ENCODE results near the gene PHC3.

The PHC3 gene

DNA sequence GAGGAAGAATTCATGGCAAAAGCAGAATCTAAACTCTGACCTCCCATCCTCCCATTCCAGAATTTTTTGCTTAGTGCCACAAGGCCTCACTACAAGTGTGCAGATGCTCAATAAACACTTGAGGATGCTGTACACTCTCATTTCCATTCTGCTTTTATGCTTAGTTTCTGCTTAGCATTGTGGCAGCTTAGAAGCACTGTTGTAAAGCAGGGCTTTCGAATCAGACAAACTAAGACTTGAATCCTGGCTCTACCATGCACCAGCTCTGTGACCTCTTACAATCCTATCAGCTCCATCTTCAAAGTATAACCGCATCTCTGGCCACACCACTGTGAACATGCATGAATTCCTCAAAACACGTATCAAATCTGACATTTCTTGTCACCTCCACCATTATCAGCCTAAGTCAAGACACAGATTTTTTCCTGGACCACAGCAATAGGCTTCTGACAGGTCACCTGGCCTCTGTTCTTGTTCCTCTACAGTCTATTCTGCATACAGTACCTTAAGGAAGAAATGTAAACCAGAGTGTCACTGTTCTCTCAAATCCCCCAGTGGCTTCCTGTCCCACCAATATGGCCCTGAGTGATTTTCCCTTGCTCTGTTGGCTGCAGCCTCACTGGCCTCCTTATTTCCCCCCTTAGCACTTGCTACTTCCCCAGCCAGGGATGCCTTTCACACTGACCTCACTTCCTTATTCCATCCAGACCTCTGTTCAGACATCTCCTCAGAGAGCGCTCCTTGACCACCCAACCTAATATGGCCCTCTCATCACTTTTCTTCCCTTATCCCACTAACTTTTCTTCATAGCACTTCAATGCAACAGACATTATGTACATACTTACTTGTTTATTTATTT is 8.1 kb upstream of the PHC3 start:
- DNase-seq, result no peak

DNA sequence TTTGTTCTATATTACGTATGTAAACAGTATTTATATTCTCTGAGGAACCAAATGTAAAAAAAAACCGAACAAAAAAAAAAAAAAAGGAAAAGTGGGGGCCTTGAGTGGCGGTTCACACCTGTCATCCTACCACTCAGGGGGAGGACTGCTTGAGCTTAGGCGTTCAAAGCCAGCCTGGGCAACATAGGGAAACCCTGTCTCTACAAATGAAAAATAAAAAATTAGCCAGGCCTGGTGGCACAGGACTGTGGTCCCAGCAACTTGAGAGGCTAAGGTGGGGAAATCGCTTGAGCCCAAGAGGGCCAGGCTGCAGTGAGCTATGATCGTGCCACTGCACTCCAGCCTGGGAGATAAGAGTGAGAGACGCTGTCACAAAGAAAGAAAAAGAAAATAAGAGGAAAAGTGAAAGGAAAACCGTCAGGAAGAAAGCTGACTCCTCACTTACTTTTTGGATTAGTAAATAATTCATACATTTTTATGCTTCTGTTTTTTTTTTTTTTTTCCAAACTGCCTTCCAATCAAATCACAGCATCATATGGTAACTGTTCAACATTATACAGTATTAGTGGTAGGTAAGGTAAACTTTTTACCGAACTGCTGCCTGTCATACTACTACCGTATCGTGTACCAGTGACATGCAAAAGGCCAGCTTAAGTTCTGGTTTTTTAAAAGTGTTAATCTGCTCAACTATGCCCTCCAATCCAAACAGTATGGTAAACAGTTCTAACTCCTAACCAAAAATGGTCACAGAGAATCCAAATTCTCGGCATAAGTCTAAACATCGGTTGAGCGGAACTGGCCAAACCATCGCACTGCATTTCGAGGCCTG is 1.2 kb downstream of the PHC3 start:
- no peak for DNase-seq

DNA sequence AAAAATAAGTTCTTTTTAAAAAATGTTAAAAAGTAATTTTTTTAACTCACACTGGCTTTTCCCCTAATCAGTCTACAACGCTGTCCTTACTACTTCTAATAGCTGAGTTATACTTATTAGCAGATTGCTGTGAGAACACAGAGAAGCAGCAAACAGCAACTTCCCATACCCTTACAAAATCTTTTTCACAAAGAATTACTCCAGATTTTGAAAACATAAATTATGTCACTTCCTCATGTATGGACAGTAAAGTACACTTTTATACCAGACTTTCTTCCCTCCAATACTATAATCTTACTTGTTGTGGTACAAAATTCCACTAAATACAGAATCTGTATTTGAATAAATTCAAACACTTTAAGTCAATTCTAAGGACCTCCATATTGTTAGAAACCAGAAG is 2.1 kb downstream of the PHC3 start:
- DNase-seq, result no peak

DNA sequence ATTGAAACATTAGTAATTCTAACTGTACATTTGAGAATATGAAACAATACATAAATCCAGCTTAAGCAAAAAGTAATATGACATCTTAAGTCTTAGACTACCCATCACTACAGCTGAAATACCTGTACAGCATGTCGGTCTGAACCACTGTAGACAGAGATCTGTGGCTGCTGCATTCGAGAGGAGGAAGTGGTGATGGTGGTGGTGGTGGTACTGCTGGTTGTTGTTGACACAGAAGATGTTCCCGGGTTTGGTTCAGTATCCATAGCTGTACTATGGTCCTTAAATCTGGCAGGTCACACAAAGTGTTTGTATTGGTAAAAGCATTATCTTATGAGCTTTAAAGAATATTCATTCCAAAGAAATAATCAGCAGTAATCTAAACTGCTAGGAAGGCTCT is 2.9 kb downstream of the PHC3 start:
- peak; percentile 30 to 34 for DNase-seq

DNA sequence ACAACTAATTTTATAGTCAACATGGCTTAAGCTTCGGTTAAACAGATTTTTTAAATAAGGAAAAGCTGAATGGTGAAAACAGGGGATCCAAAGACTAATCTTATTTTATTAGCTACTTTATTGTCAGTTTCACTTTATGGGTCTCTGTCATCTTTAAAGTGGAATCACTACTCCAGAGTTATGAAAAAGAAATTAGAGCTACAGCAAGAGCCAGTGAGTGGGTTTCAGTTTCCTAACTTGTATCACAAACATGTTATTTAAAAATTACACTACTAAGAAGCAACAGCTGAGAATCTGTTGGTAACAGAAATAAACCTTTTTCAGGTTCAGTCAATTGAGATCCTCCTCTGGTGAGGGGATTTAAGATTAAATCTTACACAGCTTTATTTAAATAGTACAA is 10.0 kb downstream of the PHC3 start:
- no peak for DNase-seq

DNA sequence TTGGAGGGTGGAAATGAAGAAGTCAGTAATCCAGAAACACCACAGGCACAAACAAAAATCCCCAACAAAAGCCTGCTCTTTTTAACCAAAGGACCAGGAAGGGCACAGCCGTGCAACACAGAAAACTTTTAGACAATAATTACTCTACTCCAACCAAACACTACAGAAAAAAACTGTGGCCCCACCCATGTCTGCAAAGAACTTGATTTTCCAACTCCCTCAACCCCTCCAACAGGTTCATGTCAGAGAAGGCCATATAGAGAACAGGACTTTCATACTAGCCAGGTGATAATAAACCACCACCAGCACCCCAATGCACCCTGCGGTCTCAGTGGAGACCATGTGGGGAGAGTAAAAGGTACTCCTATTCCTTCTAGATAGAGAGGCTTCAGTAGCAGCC is 16.8 kb downstream of the PHC3 start:
- DNase-seq, result no peak

DNA sequence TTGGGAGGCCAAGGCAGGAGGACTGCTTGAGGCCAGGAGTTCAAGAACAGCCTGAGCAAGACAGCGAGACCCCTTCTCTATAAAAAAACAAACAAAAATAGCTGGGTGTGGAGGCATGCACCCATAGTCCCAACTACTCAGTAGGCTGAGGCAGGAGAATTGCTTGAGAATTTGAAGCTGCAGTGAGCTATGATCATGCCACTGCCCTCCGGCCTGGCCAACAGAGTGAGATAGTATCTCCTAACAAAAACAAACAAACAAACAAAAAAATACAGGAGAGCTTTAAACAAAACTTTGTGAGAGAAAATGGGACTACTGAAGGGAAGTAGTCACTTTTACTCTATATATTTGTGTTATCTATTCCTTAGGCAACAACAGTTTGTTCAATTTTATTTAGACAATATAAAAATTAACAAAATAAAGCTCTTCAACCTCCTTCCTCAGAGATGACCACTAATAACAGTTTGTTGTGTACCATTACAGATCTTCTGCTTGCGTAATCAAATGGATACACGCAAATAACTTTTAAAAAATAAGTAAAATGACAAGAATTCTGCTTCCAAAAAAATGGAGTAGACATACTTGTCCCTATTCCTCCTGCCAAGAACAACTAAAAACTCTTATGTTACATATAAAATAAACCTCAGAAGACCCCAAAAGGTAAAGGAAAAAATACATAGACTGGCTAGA is 17.4 kb downstream of the PHC3 start:
- DNase-seq, result no peak

DNA sequence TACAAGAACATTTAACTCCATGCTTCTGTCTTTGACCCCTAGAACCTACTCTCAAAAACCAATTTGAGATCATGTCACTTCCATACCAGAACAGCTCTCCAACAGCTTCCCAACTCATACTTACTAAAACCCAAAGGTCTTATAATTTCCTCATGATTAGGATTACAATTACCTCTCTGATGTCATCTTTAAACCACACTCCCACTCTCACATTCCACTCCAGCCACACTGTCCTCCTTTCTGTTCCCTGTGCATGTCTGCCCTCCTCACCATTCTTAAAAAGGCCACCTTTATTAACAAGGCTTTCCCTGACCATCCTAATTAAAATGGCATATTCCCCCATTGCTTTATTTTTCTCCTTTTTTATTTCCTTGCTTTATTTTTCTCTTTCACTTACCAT is 18.9 kb downstream of the PHC3 start:
- no peak for DNase-seq

DNA sequence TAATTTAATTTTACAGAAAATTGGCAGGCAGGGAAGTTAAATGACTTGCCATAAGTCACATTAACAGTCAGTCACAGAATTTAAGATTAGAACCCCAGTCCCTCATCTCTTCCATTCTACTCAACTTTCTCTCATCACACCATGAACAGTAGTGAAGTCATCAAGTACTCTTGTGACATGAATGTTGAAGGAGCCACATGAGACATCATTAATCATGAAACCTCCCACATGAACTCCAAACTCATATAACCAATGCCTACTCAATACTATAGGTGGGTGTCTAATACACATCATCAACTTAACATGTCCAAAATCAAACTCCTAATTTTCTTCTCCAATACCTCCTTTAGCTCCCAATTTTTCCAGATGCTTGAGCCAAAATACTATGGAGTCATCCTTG is 19.5 kb downstream of the PHC3 start:
- DNase-seq, result no peak

DNA sequence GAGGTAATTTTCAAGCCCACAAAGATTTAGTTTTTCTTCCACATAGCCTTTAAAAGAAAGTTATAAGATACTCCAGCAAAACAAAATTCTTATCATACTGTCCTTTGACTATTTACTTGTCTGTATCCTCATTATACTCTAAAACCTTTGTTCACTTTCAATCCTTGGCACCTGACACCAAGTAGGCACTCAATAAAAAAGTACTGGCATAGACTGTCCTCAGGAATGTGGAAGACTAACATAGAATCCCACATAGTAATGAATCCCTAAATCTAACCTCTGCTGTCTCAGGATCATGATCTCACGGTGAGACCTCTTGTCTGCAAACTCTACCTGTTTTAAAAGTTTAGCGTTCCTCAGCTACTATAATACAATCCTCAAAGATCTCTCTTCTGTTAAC is 21.6 kb downstream of the PHC3 start:
- no peak for DNase-seq

DNA sequence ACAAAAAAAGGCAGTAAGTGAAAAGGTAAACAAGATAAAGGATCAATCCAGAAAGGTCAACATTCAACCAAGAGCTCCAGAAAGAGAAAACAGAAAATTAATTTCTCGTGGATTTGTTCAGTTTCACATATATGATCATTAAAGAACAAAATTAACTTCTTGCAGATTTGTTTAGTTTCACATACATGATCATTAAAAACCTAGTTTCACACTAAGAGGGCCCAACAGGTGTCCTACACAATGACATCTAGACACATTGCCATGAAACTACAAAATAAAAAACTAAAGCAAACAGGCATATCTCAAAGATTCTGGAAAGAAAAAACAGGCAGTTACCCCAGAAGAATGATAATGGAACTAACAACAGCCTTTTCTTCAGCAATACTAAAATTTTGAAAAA is 22.1 kb downstream of the PHC3 start:
- DNase-seq, result no peak

DNA sequence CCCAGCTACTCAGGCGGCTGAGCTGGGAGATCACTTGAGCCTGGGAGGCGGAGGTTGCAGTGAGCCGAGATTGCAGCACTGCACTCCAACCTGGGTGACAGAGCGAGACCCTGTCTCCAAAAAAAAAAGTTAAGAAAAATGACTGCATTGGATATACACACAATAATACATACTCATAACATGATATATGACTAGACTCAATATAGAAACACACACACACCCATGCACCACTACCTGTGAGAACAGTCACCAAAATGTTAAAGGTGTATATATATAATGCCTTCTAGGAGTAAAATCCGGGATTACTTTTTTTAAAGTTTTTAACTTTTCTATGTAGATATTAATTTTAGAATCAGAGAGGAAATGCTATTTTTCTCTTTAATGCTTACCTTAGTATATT is 25.9 kb downstream of the PHC3 start:
- no peak for DNase-seq

DNA sequence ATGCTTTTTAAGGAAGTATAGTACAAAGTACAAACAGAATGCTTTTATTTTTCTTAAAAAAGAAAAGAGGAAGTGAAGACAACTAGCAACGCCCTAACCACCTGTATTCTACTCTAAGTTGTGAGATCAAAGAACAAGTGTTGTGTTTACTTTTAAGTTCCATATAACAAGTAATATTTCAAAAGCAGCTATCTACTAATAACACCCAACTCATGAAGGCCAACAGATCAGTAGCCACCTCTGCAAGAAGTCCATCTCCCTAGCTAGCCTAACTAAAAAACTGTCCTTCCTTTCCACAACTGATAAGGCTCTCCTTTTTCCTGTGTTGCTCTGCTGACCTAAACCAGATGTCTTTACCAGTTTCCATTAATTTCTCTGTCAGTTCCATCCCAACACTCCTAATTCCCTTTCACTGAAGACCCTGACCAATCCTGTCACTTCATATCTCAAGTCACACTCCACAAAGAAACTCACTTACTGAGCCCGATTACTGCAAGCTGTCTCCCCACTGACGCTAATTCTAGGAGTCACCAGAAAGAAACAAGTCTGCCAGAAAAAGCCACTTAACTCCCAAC is 26.9 kb downstream of the PHC3 start:
- DNase-seq, result no peak

DNA sequence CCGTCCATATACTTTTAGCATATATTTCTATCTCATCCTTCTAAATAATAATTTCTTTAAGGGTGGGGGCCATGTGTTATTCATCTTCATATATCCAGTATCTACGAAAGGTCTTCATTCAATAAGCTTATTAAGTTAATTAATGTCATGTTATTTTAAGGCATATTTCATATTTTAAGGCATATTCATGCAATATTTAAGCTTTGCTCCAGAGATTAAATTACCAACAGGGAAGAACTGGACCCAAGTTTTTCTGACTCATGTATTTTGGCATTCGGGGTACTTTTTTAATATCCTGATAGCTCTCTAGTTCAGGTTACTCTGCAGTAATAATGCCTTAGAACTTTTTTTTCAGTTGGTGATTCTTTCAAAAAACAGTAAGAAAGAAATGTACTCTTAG is 27.4 kb downstream of the PHC3 start:
- DNase-seq, result no peak

DNA sequence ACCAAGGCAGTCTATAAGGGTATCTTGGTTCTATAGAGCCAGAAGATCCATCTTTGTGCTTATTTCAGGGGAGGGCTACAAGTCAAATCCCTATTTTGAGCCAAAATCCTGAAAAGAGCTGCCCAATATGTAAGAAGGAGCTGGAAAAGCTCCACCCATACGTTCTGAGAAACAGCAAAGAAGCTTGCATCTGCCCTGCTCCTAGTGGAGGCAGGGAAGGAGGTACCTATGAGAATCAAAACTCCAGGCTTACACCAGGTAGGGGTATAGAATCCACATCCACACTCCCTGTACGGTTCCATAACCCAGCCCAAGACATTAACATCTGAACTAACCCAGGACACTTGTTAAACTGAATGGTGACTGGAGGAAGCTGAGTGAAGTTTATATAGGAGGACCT is 30.0 kb downstream of the PHC3 start:
- DNase-seq, result no peak

DNA sequence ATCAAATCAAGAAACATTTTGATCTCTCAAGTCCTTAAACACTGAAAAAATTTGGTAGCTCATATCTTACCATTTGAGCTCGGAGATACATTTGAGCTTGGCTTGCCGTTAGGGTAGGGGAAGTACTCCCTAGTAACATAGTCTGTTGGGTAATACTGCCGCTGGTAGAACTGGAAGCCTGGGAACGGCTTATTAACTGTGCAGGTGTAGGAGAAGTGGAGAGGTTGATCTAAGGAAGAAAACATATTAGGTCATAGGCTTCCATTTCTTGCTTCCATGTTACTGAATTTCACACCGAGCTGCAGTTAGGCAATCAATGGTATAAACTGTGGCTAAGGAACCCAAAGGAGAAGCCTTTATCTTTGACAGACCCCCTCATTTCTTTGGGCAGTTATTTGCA is 32.5 kb downstream of the PHC3 start:
- no peak for DNase-seq

DNA sequence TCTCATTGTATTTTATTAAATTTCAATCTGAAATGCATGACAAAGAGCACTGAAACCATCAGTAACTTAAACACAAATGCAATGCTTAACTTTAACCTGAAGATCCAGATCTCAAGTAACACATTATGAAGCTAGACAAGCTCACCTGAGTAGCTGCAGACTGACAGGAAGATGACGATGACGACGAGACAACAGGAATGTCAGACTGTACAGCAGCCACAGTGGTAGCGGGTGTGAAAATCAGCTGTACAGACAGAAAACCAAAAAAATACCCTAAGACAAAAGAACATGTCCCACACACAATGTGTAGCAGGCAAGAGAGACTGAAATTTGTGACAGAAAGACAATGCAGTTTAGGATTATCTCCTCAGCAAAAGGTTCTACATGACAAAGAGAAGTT is 36.3 kb downstream of the PHC3 start:
- no peak for DNase-seq

DNA sequence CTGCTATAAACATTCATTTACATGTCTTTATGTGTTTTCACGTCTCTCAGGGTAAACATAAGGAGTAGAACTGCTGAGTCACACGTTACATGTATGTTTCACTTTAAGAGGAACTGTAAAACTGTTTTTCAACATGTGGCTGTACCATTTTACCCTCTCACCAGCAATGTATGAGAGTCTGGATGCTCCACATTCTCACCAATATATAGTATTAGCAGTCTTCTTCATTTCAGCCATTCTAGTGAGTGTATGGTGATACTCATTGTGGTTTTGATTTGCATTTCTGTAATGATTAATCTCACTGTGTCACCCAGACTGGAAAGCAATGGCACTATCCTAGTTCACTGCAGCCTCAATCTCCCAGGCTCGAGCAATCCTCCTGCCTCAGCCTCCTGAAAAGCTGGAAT is 37.1 kb downstream of the PHC3 start:
- DNase-seq, result no peak

DNA sequence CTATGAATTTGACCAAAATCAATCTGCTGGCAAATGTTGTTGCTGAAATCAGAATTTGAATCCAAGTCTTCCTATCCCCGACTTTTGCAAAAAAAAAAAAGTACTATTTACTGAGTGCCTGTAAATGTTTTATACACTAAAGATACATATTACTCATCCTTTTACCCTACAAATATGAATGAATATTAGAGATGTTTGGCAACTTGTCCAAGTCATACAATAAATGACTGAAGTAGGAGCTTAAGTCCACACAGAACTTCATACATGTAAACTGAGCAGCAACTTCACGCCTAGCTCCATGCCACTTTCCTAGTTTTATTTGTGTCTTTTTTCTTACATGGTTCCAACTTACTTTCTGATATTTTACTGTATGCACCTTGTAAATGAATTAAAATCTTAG is 39.2 kb downstream of the PHC3 start:
- no peak for DNase-seq

DNA sequence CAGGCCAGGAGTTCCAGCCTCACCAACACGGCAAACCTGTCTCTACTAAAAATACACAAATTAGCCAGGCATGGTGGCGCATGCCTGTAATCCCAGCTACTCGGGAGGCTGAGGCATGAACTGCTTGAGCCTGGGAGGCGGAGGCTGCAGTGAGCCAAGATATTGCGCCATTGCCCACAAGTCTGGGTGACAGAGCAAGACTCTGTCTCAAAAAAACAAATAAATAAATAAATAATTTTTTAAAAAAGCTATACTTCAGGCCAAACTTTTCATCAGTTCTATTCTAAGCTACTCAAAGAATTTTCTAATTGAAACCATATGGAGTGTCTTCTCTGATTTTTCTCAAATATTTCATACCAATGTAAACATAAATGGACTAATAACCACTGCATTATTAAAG is 43.5 kb downstream of the PHC3 start:
- no peak for DNase-seq

DNA sequence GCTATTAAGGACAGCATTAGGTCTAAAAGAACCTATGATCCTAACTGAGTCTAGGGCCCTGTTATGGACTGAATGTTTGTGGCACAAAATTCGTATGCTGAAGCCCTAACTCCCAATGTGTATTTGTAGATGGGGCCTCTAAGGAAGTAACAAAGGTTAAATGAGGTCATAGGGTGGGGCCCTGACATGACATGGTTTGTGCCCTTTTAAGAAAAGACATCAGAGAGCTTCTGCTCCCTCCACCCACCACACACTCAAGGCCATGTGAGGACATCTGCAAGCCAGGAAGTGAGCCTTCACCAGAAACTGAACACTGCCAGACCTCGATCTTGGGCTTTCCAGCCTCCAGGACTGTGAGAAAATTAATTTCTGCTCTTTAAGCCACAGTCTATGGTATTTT is 49.2 kb downstream of the PHC3 start:
- no peak for DNase-seq

DNA sequence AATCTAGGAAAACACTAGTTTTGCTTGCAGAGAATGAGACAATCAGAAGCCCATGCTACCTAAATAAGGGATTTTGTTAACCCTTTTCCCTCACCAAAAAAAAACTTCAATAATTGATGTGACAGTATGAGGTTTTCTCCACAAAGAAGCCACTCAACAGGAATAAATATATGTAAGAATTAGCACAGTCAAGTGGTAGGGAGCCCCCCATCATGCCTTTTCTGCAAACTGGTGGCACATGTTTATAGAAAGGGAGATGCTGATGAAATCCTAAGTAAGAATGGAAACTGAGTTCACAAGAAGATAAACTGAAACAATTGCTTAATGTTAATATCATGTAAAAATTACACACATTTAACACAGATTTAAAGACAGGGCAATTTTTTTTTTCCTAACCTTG is 51.0 kb downstream of the PHC3 start:
- DNase-seq, result no peak

DNA sequence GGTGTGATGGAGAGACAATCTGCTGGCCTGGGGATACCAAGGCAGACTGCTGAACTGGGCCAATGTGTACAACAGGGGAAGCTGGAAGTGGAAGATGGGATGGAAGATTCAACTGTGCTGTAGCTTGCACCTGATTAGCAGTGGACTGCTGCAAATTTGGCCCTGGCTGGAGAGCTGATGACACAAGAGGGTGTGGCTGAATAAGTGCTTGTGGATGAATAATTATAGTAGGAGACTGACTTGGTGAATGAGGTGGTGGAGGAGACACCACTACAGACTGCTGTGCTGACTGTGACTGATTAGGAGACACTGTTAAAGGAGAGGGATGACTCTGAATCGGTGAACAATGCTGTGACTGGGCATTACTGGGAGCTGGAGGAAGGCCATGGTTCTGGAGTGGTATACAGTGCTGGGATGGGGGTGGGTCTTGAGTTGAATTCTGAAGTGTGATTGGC is 52.5 kb downstream of the PHC3 start:
- no peak for DNase-seq
